SKM-1 (cell line): Measurements from ENCODE around the gene FAM110A.
"Not testable (repeated sequence)": the region's sequence is repeated elsewhere in the genome, so short reads cannot be mapped to it uniquely, and the experiment has no call there.

Source experiments
- DNase-seq: peaks from one replicate; lab custom pipeline; 2025; ENCODE audit not compliant: unreplicated experiment; lab: John Stamatoyannopoulos, UW

FAM110A gene

DNA sequence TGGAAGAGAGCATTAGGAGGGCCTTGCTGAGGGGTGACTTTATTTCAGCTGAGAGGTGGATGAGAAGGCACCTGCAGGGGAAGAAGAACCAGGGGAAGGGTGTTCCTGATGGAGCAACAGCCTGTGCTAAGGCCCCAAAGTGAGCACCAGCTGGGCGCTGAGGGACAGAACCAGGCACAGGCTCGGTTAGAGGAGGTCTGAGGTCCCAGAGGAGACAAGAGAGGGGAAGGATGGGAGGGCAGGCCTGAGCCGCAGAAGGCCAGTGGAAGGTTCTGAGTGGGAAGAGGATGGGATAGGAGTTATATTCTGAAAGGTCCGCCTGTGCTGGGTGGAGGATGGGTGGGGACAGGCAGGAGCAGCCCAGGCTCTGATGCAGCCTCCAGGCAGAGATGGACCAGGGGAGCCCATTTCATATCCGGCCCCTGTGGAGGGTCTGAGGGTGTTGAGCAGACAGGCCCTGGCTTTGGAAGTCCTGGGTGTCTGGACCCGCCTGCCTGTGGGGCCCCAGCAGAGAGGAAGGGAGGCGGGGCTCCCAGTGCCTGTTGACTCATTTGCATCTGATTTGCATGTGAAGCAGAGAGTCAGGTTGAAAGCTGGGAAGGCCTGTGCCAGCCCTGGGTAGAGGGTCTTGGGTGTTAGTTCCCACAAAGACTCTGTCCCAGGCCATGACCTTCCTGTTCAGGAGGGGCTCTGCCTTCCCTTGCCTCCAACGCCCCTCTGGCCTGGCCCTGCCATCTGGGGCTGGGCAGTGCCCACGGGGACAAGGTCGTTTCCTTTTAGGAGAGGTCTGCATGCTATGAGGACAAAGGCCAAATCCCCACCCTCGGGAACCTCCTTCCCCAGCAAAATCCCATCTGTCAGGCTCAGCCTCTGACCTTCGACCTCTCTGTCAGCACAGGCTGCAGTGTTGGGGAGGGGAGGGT is 10.6 kb upstream of the FAM110A start:
- no peak for DNase-seq

DNA sequence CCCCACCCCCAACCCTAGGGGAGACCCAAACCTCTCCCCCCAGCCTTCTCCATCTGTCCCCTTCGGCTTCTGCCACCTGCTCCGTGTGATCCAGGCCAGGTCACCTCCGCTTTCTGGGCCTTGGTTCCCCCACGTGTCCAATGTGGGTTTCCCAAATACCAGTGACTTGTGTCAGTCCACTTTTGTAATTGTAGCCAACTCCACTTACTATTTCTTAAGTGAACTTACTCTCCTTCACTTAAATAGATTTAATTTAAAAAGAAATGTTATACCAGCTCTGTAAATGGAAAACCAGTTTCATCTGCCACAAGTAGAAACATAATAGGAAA is 10.0 kb upstream of the FAM110A start:
- DNase-seq = no peak

DNA sequence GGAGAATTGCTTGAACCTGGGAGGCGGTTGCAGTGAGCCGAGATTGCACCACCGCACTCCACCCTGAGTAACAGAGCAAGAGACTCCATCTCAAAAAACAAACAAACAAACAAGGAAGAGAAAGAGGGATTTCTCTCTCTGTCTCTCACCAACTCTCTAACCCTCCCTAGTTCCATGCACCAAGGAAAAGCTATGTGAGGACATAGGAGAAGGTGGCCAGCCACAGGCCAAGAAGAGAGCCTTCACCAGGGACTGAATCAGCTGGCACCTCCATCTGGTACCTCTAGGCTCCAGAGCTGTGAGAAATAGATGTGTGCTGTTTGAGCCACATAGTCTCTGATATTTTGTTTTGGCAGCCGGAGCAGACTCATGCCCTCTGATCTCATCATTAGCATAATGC is 9.0 kb upstream of the FAM110A start:
- DNase-seq = no peak

DNA sequence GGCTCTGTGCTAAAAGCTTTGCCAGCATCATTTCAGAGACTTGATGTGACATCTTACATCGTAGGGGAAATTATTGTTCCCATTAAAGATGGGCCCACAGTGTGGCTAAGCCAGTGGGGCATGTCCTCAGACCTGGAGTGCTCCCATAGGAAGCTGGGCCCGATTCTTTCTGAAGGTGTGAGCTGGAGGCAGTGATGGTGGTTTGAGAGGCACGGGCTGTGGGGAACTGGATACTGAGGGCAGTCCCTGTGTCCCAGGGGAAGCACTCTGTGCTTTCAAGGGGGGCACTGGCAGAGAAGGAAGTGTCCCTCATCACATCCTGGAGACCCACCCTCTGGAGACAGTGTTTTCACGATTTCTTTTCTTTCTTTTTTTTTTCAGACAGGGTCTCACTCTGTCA is 8.6 kb upstream of the FAM110A start:
- DNase-seq = no peak

DNA sequence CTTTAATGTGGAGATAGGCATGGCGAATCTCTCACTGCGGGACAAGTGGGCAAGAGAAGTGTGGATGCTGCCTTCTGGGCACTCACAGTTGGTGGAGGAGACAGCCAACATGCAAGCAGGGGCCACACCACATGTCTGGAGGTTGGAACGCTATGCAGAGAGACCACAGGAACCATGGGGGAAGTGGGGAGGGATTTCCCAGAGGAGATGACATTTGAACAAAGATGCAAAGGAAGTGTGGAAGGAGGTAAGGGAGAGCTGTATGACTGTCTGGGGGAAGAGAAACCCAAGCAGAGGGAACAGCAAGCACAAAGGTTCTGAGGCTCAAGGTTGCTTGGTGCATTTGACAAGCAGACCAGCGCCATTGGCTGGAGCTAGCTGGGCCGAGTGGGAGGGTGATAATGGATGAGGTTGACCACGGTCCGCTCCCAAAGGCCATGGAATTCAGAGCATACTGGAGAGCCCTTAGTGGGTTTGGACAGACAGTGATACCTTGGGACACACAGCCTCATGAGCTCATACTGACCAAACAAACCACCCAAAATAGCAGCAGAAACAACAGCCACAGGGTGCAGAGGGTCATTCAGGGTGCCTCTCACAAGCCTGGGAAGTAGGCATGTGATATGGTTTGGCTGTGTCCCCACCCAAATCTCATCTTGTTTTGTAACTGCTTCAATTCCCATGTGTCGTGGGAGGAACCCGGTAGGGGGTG is 7.6 kb upstream of the FAM110A start:
- no peak for DNase-seq

DNA sequence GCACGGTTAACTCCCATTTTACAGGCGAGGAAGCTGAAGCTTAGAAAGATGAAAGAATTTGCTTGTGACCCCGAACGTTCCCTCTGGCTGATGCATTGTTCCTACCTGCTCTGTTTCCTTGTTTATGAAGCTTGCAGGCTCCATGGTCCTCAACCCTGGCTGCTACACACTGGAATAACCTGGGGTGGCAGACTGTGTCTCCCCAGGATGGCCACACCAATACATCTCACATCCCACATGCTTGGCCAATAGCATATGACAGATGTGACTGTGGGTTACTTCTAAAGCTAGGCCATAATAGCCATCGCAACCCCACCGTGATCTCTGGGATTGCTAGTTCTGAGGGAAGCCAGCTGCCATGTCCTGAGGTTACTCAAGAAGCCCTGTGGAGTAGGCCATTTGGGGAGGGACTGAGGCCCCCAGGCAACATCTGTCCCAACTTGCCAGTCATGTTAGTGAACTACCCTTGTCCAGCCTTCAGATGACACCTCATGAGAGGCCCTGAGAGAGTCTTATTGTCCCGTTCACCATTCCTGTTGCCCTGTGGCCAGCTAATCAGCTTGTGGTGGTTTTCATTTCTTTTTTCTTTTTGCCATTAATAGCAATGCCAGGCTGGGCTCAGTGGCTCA is 6.7 kb upstream of the FAM110A start:
- DNase-seq = no peak

DNA sequence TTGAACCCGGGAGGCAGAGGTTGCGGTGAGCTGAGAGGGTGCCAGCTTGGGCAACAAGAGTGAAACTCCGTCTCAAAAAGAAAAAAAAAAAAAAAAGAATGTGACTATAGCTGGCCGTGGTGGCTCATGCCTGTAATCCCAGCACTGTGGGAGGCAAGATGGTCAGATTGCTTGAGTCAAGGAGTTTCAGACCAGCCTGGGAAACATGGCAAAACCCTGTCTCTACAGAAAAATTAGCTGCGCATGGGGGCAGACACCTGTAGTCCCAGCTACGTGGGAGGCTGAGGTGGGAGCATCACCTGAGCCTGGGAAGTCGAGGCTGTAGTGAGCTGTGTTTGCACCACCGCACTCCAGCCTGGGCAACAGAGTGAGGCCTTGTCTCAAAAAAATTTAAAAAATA is 5.5 kb upstream of the FAM110A start:
- not testable (repeated sequence) for DNase-seq

DNA sequence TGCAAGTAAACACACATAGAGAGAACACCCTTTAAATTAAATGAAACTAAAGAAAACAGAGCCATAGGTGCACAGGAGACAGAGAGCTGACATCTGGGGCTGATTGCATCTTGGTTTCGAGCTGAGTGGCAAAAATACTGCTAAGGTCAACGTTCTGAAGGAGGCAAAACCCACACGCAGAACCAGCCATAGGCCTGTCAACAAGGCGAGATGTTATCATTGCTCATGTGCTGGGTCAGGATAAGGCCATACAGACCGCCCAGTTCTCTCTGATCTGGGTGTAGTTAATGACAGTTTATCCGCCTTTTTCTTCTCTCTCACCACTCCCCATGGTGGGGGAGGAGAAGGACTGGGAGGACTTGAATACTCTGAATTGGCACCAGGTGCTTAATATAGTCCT is 4.5 kb upstream of the FAM110A start:
- no peak for DNase-seq

DNA sequence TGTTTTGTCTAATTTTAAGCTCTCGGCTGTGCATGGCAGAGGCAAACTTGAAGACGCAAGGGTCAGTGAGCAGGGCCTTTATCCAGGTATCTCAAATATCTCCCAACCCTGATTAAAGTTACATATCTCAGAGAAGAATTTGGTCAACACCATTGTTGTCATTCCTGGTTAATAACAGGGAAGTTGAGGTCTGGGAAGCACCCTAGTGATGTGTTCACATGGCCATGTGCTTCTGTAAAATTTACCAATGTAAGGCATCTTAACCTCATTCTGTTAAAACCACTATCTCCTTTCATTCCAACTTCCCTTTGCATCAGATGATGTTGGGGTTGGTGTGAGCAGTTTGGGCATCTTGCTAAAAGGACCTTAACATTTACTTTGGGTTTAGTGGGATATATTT is 4.0 kb upstream of the FAM110A start:
- DNase-seq = no peak

DNA sequence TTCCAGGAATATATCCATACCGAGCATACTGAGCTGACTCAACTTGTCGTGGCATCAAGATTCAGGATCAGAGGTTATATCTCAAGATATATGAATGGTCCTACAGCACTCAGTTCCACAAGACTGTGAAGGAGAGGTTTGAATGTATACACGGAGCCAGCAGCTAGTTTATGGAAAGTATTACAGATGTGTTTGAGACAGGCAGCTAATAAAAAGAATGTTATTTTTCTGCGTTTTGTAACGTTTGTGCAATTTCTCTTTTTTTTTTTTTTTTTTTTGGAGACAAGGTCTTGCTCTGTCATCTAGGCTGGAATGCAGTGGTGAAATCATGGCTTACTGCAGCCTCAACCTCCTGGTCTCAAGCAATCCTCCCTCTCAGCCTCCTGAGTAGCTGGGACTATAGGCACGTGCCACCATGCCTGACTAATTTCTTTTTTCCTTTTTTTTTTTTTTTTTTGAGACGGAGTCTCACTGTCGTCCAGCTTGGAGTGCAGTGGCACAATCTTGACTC is 3.4 kb upstream of the FAM110A start:
- DNase-seq = no peak

DNA sequence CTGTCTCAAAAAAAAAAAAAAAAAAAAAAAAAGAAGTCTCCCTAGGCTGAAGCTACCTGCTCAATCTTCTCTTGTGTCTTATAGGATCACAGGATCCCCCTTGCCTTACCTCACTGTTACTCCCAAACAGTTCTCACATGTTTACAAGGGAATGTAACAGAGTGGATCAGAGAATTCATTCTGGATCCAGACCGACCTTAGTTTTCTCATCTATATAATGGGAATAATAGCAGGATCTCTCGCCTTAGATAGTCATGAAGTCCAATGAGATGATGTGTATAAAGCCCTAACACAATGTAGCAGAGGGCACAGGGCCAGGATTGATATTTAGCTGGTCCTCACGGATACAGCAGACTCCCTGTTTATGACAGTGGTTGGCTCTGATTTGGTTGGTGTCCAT is 2.3 kb upstream of the FAM110A start:
- DNase-seq = no peak

DNA sequence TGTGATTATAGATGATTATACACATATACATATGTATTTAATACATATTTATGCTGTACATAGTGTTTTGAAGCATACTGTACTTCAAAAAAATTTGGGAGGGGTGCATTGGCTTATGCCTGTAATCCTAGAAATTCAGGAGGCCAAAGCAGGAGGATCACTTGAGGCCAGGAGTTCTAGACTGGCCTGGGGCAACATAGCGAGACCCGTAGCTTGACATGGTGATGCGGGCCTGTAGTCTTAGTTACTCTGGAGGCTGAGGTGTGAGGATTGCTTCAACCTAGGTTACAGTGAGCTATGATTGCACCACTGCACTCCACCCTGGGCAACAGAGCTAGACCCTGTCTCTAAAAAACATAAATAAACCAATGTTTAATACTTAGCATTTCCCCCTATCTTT is 1.6 kb upstream of the FAM110A start:
- DNase-seq = no peak

DNA sequence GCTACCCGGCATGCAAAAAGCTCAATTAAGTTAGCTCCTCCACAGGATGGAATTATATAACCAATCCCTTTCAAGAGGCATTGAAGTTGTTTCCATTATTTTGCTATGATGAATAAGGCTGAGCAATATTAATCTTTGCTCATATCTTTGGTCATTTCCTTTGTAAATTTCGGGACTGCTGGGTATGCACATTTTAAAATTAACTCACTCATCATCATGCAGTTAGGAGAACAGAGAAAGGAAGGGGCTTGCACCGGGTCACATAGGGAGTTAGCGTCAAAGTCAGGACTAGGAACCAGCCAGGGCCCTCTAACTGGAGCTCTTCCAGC is 430 bp upstream of the FAM110A start:
- no peak for DNase-seq

DNA sequence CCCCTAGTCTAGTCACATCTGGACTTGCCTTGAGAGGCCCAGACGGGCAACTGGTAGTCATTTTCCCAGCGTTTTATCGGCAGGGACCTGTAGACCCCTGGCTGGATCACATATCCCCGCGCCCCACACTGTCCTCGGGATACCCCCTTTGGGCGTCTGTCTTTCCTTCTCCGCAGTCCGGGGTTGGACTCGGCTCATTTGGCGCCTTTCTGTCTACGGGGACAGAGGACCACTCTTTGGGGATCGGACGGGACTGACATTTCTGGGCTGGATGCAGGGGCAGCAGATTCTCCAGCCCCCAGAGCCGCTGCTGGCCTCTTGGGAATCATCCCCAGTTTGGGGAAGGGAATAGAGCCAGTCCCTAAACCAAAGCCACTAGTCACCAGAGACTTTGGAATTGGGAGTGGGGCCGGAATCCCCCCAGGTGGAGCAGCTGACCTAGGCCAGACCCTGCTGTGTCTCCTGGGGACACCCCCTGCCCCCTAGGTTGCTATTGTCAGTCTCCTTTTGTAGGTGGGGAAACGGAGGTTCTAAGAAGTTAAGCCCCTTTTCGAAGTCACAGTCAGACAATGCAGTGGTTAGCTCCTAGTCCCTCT is 734 bp downstream of the FAM110A start:
- no peak for DNase-seq

DNA sequence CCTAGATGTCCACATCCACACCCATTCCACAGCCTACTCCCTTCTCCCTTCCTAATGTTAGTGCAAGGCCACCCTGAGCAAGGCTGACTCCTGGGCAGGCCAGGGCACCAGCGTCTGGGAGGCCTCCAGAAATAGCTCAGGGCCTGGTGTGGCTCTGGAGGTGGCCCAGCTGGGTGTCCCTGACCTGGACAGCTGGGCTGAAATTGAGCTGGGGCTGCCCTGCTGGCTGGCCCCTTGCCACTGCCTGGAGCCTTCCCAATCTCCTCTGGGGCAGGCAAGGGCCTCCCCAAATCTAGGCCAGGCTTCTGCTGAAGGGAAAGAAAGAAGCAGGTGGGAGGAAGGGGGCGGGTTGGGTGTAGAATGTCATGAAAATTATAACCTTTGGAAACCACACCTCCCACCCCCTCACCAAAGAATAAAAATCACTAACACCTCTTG is 2.1 kb downstream of the FAM110A start:
- DNase-seq = no peak

DNA sequence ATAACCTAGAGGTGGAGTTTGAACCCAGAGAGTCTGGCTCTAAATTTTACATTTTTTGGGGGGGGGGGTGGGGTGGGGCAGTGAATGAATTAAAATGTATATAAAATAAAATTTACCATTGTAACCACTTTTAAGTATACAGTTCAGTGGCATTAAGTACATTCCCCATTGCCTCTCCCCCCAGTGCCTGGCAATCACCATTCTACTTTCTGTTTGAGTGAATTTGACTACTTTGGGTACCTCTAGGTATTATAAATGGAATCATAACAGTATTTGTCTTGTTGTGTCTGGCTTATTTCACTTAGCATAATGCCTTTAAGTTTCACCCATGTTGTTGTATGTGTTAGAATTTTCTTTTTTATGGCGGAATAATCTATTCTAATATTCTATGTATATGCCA is 2.7 kb downstream of the FAM110A start:
- DNase-seq = no peak

DNA sequence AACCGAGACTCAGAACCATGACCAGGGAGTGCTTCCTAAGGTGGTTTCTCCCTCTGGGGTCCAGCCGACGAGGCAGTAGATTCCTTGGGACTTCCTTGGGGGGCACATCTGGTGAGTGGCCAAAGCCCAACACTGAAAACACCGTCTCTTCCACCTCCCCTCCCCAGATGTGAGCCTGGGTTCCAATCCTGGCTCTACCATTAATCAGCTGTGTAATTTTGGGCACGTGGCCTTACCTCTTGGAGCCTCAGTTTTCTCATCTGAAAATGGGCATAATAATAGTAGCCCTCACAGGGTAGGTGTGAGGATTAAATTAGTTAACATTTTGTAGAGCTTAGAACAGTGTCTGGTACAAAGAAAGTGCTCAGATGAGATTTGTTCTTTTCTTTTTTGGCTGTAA is 5.5 kb downstream of the FAM110A start:
- DNase-seq = no peak

DNA sequence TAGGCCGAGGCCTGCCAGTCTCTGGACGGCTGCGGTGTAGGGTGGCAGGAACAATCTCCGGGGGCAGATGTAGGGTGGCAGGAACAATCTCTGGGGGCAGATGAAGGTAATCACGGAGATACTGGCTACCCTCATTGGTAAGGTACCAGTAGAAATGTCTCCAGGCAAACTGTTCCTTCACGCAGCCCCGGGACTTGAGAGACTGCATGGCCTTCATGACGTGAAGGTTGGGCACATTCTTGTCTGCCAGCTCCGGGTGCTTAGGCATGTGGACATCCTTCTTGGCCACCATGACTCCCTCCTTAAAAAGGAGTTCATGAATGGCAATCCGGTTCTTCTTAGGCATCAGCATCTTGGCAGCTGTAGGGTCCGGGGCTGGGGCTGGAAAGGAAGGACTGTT is 6.1 kb downstream of the FAM110A start:
- no peak for DNase-seq

DNA sequence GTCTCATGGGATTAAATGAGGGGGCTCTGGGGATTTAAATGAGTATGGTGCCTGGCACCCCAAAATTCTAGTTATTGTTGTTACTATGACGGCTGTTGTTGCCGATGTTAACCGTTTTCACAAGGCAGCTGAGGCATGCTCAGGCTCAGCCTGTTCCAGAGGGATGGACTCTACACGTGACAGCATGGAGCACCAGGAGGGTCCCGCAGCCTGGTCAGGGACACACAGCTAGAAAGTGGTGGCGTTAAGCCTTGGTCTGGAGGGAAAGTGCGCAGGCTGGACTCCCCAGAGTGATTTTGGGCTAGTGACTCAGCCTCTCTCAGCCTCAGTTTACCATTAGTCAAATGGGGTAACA is 7.0 kb downstream of the FAM110A start:
- no peak for DNase-seq

DNA sequence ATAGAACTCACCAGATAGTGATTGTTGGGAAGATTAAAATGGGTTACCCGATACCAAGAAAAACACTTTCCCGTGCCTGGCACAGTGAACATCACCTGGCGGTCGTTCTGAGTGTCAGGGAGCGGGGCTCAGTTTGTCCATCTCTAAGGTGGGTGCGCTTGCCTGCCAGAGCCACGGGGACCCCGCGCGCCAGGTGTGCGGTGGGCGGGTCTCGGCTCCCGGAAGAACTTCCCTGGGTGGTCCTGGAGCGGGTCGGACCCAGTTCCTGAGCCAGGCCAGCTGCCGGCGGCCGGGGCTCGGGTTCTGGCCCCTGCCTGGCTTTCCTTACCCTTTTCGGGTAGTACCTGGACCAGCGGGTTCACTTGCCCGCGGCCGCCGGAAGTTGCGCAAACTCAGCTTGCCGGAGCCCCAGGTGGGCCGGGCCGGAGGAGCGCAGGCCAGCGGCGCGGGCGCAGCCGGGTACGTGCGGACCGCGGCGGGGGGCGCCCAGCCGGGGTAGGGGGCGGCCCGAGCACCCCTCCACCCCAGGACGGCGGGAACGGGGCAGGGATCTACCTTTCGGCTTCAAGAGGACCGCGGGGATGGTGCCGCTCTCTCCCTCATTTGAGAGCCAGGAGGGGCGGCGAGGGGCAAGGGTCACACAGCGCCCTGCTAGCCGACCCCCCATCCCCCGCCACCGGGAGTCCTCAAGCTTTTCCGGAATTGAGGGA is 7.5 kb downstream of the FAM110A start:
- DNase-seq = no peak
